GM18861 (cell line): ENCODE data around the gene GPR150.

Source experiments
- ATAC-seq: cut with Tn5 transposase; IDR thresholded peaks from one replicate; pipeline ENCODE4 v1.9.1; 2021; ENCODE audit not compliant: unreplicated experiment

Gene GPR150

DNA sequence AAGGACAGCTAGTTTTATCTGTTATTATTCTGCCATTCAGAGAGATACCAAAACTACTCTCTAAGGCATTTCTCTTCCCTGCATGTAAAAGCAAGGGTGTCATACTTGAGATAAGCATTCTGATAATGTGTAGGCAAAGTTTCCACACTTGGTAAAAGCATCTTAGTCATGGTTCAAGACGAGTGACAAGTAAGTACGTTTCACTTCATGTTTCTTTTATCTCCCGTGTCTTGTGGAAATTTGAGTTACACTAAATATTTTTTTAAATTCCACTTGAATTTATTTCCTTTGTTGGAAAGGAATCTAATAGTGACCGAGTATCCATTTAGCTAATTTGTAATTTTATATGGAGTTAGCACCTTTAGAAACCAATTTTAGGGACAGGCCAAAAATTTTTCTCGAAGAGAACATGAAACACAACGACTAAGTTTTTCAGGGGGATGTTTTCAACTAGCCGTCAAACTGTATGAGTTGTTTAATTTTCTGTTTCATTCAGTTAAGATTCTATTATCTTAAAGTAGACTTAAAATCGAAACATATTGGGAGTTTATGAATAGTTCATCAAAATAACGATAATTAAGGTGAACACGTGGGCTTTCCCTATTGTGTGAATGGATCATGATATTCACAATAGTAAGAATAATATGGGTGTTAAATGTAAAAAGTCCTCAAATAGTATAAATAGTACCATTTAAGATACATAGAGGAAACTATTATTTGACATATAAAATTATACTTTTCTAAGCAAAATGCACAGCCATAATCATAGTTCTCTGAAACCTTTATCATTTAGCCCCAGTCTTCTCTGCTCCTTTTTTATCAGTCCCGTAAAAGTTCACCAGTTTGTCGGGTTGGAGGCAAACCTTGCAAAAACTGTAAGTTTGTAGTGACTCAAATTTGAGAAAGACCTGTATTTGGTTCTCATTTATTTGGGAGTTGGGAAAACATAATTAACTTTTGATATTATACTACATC is 28.3 kb downstream of the GPR150 start:
- ATAC-seq: no peak

DNA sequence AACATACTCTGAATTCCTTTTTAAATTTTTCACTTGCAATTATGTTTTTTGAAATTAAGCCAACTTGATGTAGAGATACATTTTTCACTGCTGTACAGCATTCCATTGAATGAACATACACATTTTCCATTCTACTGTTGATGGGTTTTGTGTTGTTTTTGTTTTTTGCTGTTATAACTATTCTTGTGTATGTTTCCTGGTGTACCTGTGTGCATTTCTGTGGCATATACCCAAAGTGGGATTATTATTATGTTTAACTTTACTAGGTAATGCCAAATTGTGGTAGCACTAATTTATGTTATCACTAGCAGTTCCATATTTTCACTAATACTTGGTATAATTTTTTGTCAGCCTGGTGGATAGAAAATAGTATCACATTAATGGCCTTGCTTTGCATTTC is 29.4 kb downstream of the GPR150 start:
- no peak for ATAC-seq

DNA sequence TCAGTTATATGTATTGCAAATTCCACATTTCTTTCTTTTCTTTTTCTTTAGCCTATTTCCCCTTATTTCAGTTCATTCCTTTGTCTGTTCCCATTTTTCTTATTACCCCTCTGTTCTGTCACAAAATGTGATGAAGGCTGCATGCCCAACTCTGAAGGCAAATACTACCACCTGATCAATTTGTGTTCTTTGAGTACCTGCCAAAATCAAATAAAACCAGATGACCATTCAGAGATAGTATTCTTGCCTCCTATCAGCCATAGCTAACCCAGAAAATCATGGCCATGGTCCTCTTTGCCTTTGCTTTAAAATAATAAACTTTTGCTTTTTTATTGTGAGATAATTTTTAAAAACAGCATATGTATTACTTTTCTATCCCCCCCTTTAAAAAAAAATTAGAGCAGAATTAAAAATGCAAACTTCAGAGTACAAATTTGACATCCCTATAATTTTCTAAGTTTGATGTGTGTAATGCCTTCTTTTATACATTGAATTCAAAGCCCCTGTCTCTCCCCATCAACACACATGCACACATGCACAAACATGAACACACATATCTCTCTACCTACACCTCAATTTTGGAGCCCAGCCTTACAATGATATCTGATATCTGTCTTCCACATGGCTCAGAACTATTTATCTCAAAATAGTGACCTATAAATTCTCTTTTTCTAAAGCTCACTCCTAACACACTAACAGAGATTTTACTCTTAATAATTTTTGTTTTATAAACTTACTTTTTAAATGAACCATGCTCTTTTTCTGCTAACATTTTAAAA is 30.1 kb downstream of the GPR150 start:
- no peak for ATAC-seq

DNA sequence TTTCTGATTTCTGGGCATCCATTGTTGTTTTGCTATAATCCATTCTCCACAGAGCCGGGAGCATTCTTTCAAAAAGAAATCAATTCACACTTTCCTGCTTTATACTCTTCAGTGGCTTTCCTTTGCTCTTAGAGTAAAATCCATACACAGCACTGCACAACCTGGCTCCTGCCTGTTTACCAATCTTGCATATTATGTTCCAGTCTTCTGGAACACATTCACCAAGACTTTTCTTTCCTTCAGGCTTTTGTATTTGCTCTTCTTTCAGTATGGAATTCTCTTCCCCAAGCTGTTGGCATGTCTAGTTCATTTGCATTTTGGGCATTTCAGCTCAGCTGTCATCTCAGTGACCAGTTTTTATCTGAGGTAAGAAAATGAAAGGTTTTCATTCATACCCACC is 33.0 kb downstream of the GPR150 start:
- ATAC-seq: no peak

DNA sequence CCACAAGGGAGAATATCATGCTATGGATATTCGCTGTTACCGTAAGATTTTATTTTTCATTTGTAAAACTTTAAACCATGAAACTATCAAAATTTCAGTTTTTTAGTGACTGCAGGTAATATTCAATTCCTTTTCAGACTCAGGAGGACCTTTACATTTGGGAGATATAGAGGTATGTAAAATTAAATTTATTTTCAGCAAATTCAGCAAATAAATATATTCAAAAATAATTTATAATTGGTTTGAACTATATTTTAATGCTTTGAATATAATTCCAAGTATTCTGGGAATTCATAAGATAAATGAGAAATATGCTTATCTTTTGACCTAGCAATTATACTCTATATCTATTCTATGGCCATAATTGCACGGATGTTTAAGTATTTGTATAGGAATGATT is 34.3 kb downstream of the GPR150 start:
- no peak for ATAC-seq

DNA sequence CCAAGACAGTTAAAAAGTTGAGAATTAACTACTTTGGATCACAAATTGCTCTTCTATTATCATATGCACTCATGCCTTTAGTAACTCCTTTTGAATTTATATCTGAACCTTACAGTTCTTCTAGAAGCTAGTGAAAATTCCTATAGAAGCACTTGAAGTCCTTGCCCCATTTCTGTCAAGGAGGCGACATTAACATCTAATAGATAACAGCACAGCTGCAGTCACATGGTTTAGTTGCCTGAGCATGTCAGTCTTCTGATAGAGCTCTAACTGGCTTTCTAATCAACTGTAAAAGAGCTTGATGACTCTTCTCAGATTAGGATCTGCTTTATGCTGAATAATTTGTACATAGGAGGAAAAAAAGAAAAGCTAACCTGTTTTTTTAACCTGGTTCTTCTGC is 35.7 kb downstream of the GPR150 start:
- no peak for ATAC-seq

DNA sequence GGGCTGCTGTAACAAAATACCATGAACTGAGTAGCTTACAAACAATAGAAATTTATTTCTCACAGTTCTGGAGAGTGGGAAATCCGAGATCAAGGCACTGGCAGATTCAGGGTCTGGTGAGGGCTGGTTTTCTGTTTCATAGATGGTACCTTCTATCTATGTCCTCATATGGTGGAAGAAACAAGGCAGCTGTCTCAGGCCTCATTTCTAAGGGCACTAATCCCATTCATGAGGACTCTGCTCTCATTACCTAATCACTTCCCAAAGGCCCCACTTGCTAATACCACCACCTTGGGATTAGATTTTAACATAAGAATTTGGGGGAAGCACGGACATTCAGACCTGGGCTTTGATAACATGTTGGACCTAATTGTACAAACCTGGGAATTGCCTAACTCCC is 40.2 kb downstream of the GPR150 start:
- no peak for ATAC-seq

DNA sequence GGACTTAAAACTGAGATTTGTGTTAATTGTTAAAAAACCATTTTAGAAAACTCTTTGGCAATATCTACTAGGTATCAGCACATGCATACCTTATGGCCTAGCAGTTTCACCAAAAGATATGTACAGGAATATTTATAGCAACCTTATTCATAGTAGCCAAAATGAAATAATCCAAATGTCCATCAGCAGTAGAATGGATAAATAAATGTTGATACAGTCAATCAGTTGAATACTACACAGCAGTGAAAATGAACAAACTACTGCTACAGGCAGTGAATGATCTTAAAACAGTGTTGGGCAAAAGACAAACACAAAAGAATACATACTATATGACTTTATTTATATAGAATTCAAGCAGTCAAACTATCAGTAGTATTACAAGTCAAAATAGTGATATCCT is 43.1 kb downstream of the GPR150 start:
- no peak for ATAC-seq

DNA sequence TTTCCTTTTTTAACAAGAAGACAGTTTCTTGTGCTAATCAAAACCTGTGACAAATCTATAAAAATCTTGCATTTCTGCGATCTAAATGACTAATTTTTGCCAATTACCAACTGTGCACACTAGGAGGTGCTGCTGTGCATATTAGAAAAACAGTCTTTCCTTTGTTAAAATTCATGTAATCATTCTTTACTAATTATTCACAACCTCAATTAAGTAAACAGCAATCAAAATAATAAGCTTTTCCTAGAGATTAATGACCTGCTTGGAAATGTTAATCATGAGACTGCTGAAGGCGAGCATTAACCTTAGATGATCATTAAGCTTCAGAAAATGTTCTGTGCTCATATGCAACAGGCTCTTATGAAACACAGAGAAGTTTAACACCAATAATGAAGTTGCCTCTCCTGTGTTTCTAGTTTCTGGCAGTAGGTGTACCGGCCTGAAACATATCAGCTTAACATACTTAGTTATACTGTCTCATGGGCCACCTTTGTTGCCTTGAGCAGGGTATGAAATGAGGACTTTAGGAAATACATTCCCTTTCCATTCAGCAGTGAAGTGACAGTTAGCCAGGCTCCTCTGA is 44.4 kb downstream of the GPR150 start:
- ATAC-seq: no peak

DNA sequence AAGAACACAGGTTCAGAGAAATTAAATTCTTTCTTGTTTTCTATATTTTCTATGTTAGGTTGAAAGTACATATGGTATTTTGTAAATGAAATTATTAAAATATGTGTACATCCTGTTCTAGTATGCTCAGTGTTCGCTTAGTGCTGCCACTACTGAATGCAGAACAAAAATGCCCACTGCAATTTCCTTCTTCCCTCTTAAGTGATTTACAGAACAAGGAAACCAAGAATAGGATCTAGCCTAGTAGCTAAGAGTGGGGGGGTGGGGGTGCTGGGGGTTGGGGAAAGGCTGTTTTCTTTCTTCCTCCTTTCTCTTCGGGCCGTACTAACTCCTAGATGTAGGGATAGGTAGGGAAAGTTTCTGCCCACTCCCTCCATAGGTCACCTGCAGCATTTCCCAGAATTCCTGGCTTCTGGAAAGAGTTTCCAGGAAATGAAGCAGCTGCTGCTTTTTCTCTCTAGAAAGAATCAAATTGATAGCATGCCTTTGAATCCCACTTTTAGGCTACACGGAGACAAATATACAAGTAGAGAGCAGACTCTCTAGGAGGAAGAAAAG is 47.3 kb downstream of the GPR150 start:
- ATAC-seq: no peak

DNA sequence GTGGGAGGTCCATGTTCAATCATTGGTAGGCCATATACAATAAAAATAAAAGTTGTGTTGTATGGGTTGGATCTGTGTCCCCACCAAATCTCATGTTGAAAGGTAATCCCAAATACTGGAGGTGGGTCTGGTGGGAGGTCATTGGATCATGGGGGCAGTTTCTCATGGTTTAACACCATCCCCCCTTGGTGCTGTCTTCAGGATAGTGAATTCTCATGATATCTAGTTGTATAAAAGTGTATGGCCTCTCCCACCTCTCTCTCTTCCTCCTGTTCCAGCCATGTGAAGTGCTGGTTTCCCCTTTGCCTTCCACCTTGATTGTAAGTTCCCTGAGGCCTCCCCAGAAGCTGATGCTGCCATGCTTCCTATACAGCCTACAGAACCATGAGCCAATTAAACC is 47.8 kb downstream of the GPR150 start:
- ATAC-seq: no peak

DNA sequence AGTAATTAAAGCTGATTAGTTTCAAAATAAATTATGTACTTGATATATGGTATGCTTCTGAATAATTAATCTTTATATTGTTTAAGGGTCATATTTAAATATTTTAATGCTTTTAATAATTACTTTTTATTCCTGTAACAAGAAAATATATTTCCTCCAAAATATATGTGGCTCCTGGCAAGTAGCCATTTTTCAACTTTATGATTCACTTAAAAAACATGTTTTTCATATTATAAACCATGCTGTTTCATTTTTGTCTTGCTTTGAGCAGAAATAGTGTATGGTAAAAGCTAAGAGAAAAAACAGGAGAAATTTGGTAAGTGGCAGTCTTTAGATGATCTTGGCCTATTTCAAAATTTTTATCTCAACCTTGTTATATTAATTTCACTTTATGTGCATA is 48.3 kb downstream of the GPR150 start:
- no peak for ATAC-seq

DNA sequence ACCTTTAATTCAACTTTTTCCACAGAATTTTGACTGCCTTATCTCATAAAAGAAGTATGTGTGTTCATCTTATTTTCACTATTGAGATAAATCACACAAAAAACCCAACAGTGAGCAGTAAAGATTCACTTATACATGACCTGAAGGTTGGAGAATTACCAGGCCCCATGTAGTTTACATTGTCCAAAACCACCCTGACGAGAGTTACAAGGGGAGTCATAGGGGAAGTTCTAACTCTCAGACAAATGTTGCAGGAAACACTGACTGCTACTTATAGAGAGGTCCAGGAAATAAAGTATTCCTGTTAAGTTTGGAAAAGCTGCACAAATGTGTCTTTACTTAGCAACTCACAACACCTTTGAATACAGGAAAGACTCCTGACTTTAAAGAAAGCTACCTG is 48.8 kb downstream of the GPR150 start:
- ATAC-seq: no peak

DNA sequence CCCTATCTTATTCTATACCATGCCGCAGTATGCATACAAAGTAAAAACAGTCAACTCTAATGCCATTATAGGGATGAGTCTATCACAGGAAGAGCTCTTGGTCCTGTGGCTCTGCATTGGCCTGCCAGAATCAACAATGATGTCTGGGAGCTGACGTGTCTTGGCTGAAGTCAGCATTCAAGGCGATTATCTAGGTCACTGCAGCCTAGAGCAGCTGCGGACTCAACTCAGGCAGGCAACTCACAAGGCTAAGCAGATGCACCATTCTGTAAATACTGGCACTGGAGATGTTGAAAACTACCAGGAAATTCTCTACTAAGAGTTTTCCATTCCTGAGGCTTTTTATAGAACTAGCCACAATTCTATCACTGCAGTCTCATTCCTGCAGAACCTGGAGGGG is 49.7 kb downstream of the GPR150 start:
- ATAC-seq: no peak

DNA sequence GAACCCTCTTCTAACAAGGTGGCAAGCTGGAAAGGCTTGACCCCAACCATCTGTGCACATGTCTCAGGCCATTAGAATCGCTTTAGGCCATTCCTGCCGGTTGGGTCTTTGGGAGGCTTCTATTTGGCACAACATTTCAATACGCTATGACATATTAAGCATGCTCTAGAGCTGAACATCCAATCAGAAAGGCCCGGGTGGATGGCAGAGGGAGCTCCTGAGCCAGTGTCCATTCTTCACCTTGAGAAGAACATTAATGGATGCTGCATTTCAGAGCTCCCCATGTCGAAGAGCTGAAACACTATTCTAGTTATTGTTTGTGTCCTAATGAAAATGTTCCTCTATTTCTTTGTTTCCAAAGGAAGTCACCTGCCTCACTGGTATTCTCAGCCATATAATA is 50.1 kb downstream of the GPR150 start:
- ATAC-seq: no peak

DNA sequence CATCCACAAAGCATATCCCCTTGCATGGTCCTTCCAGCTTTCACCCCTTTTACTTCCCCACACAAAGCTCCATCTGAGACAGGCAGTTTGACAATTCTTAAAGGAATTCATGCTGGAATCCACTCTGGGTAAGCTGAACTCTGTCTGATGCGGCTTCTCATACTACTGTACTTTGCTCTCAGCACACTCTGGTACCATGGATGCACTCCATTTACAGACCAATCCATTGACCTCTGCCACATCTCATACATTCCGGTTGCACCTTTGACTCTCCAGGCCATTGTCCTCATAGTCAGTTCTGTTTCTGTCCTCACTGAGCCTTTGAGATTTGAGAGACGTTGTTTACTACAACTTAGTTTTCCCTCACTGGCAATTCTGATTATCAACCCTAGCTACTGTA is 50.7 kb downstream of the GPR150 start:
- ATAC-seq: no peak
